Ishikawa (cell line): ENCODE results near the gene ZCCHC10.

Source experiments
- CEBPB ChIP-seq: IDR thresholded peaks from 2 replicates; pipeline ENCODE4 v1.6.1; 2012
- CREB1 ChIP-seq: IDR thresholded peaks from 2 replicates; pipeline ENCODE4 v1.6.1; 2012; ENCODE audit warnings: low read depth
- EGR1 ChIP-seq: IDR thresholded peaks from 2 replicates; pipeline ENCODE4 v1.6.1; 2012
- EP300 ChIP-seq: IDR thresholded peaks from 2 replicates; pipeline ENCODE4 v1.6.1; 2012; ENCODE audit warnings: borderline replicate concordance
- FOXM1 ChIP-seq: IDR thresholded peaks from 2 replicates; pipeline ENCODE4 v1.6.1; 2012; ENCODE audit warnings: low read depth, borderline replicate concordance
- MAX ChIP-seq: IDR thresholded peaks from 2 replicates; pipeline ENCODE4 v1.6.1; 2012
- NFIC ChIP-seq: IDR thresholded peaks from 2 replicates; pipeline ENCODE4 v1.6.1; 2012
- RAD21 ChIP-seq: IDR thresholded peaks from 2 replicates; pipeline ENCODE4 v1.6.1; 2012; ENCODE audit warnings: low read depth
- REST ChIP-seq: IDR thresholded peaks from 2 replicates; pipeline ENCODE4 v1.6.1; 2012; ENCODE audit warnings: low read depth, mild to moderate bottlenecking
- TAF1 ChIP-seq: IDR thresholded peaks from 2 replicates; pipeline ENCODE4 v1.6.1; 2012; ENCODE audit warnings: low read depth, mild to moderate bottlenecking
- TCF12 ChIP-seq: IDR thresholded peaks from 2 replicates; pipeline ENCODE4 v1.6.1; 2012; ENCODE audit warnings: low read depth
- TEAD4 ChIP-seq: IDR thresholded peaks from 2 replicates; pipeline ENCODE4 v1.6.1; 2012
- USF1 ChIP-seq: IDR thresholded peaks from 2 replicates; pipeline ENCODE4 v1.6.1; 2012
- YY1 ChIP-seq: IDR thresholded peaks from 2 replicates; pipeline ENCODE4 v1.6.1; 2012; ENCODE audit warnings: low read depth
- ZBTB7A ChIP-seq: IDR thresholded peaks from 2 replicates; pipeline ENCODE4 v1.6.1; 2012; ENCODE audit warnings: low read depth

The ZCCHC10 gene

GRCh38 chr5:132947671-132948070 lies 78.7 kb downstream of the ZCCHC10 start:
- TF ChIP-seq FOXM1 (no peak), NFIC (no peak), ZBTB7A (no peak), EP300 (no peak), TEAD4 (no peak), TCF12 (no peak), CEBPB (no peak), REST (no peak), RAD21 (no peak), TAF1 (no peak), CREB1 (no peak), YY1 (no peak), USF1 (no peak), MAX (no peak), EGR1 (no peak)
